H1 (cell line): Measurements from ENCODE around the gene RUVBL2. TPM values are rescaled to one million over a fixed set of nuclear protein-coding genes. Genes with fewer than 3 reads are reported as not detected.

Experiments
- CTCF ChIA-PET: fragments of 300-600 bp; sonication (Branson Sonifier 250); formaldehyde crosslinking; loops from one replicate; lab custom pipeline; 2021; ENCODE audit not compliant: partially characterized antibody; lab: Charles Lee
- POLR2A ChIA-PET: fragments of 300-600 bp; sonication (Branson Sonifier 250); formaldehyde crosslinking; loops from one replicate; lab custom pipeline; 2021; ENCODE audit warnings: inconsistent platforms; ENCODE audit not compliant: partially characterized antibody; lab: Charles Lee
- DNase-seq, 2 experiments: peaks; one replicate each; pipeline versions ENCODE4 v3.0.0 to v3.0.0-alpha.2; 2010 to 2022; ENCODE audit warnings: low spot score in 2 of 2, low read depth in 1 of 2, mixed read lengths in 1 of 2
- FAIRE-seq: peaks from 2 replicates; lab custom pipeline; 2011; peaks lifted over from hg19 to GRCh38; lab: Jason Lieb, UNC
- H2AFZ ChIP-seq: 2 replicates; pipeline ENCODE4 v1.8.1; 2012; ENCODE audit warnings: low read length, inconsistent platforms
- H2AK5ac ChIP-seq: 2 replicates; pipeline ENCODE4 v1.6.1; 2013; ENCODE audit warnings: low read depth, low read length
- H2BK120ac ChIP-seq: replicated peaks from 2 replicates; pipeline ENCODE3; 2013; ENCODE audit warnings: low read depth, low read length, inconsistent platforms
- H2BK12ac ChIP-seq: 2 replicates; pipeline ENCODE4 v1.6.1; 2013; ENCODE audit warnings: low read depth, low read length
- H2BK15ac ChIP-seq: 2 replicates; pipeline ENCODE4 v1.6.1; 2013; ENCODE audit warnings: low read length
- H2BK20ac ChIP-seq: 2 replicates; pipeline ENCODE4 v1.6.1; 2013; ENCODE audit warnings: low read length
- H2BK5ac ChIP-seq: 2 replicates; pipeline ENCODE4 v1.6.1; 2013; ENCODE audit warnings: low read depth, low read length
- H3K14ac ChIP-seq: 2 replicates; pipeline ENCODE4 v1.6.1; 2013; ENCODE audit warnings: inconsistent platforms; ENCODE audit not compliant: insufficient read length
- H3K18ac ChIP-seq: 2 replicates; pipeline ENCODE4 v1.6.1; 2013; ENCODE audit warnings: low read length; ENCODE audit errors: extremely low read depth
- H3K23ac ChIP-seq: 2 replicates; pipeline ENCODE4 v1.6.1; 2013; ENCODE audit warnings: inconsistent platforms; ENCODE audit not compliant: insufficient read length
- H3K23me2 ChIP-seq: 2 replicates; pipeline ENCODE4 v1.6.1; 2013; ENCODE audit warnings: low read depth, low read length
- H3K27ac ChIP-seq: 2 replicates; pipeline ENCODE4 v1.6.1; 2011; ENCODE audit warnings: low read depth, low read length, inconsistent platforms
- H3K27me3 ChIP-seq, 4 experiments: replicated peaks in 1 of 4; 1 replicate in 1 of 4; 2 replicates in 3 of 4; pipeline versions ENCODE4 v1.6.1 to v1.8.1; 2011 to 2013; ENCODE audit warnings: low read length in 3 of 4, mild to moderate bottlenecking in 3 of 4, inconsistent platforms in 2 of 4, mixed read lengths in 2 of 4, moderate library complexity in 1 of 4; ENCODE audit not compliant: control insufficient read depth in 3 of 4, insufficient read depth in 3 of 4; ENCODE audit errors: extremely low read depth in 1 of 4
- H3K36me3 ChIP-seq, 4 experiments: 2 replicates each; pipeline versions ENCODE4 v1.6.1 to v1.8.1; 2011 to 2013; ENCODE audit warnings: mild to moderate bottlenecking in 4 of 4, low read length in 3 of 4, moderate library complexity in 2 of 4, control low read depth in 1 of 4, inconsistent platforms in 1 of 4; ENCODE audit not compliant: insufficient read depth in 4 of 4, control insufficient read depth in 2 of 4
- H3K4ac ChIP-seq: replicated peaks from 2 replicates; pipeline ENCODE3; 2013; ENCODE audit warnings: low read length, low read depth, mixed read lengths, inconsistent platforms; ENCODE audit not compliant: insufficient read length
- H3K4me1 ChIP-seq, 4 experiments: replicated peaks in 1 of 4; 1 replicate in 1 of 4; 2 replicates in 3 of 4; pipeline versions ENCODE4 v1.6.1 to v1.8.1; 2011 to 2013; ENCODE audit warnings: low read length in 3 of 4, inconsistent platforms in 2 of 4, mixed read lengths in 1 of 4; ENCODE audit not compliant: insufficient read depth in 4 of 4, control insufficient read depth in 3 of 4
- H3K4me2 ChIP-seq, 2 experiments: 2 replicates each; pipeline versions ENCODE4 v1.6.1 to v1.8.1; 2011 to 2013; ENCODE audit warnings: low read depth in 2 of 2, low read length in 2 of 2, control low read depth in 1 of 2, inconsistent platforms in 1 of 2, mild to moderate bottlenecking in 1 of 2; ENCODE audit not compliant: insufficient read depth in 1 of 2
- H3K4me3 ChIP-seq, 4 experiments: fragments of 200-600, 300-600 bp in 1 of 4; sonication (generic), shearing (Covaris generic), sonication (Bioruptor Twin) in 1 of 4; 2 replicates each; pipeline versions ENCODE4 v1.5.1 to v1.8.1; 2011 to 2016; ENCODE audit warnings: low read length in 4 of 4, low read depth in 3 of 4, control low read depth in 2 of 4, inconsistent platforms in 2 of 4, mild to moderate bottlenecking in 2 of 4, mixed read lengths in 1 of 4, moderate library complexity in 1 of 4; ENCODE audit not compliant: insufficient read depth in 2 of 4; ENCODE audit errors: extremely low read depth in 1 of 4
- H3K56ac ChIP-seq: replicated peaks from 2 replicates; pipeline ENCODE3; 2013; ENCODE audit warnings: low read depth, mild to moderate bottlenecking, mixed read lengths, low read length, inconsistent platforms; ENCODE audit not compliant: insufficient read length
- H3K79me1 ChIP-seq: 2 replicates; pipeline ENCODE4 v1.6.1; 2013; ENCODE audit warnings: low read depth, low read length, control low read depth
- H3K79me2 ChIP-seq, 2 experiments: 2 replicates each; pipeline versions ENCODE4 v1.6.1 to v1.8.1; 2012 to 2013; ENCODE audit warnings: low read length in 2 of 2, mild to moderate bottlenecking in 2 of 2, inconsistent platforms in 1 of 2; ENCODE audit not compliant: insufficient read depth in 2 of 2, control insufficient read depth in 1 of 2
- H3K9ac ChIP-seq, 4 experiments: replicated peaks in 1 of 4; 1 replicate in 1 of 4; 2 replicates in 3 of 4; pipeline versions ENCODE4 v1.6.1 to v1.8.1; 2011 to 2013; ENCODE audit warnings: low read depth in 3 of 4, low read length in 3 of 4, control low read depth in 2 of 4, mild to moderate bottlenecking in 2 of 4, moderate library complexity in 2 of 4, inconsistent platforms in 1 of 4; ENCODE audit errors: extremely low read depth in 1 of 4
- H3K9me3 ChIP-seq, 2 experiments: 2 replicates each; pipeline versions ENCODE4 v1.6.1 to v1.8.1; 2012 to 2013; ENCODE audit warnings: mild to moderate bottlenecking in 2 of 2, moderate library complexity in 2 of 2, control low read depth in 1 of 2, inconsistent platforms in 1 of 2, low read depth in 1 of 2, low read length in 1 of 2, mixed read lengths in 1 of 2; ENCODE audit not compliant: insufficient read depth in 2 of 2
- H4K20me1 ChIP-seq, 2 experiments: replicated peaks in 1 of 2; 2 replicates each; pipeline versions ENCODE3 to v1.8.1; 2011 to 2013; ENCODE audit warnings: inconsistent platforms in 2 of 2, low read length in 2 of 2, mild to moderate bottlenecking in 1 of 2; ENCODE audit not compliant: insufficient read depth in 2 of 2, control insufficient read depth in 1 of 2
- H4K5ac ChIP-seq: 2 replicates; pipeline ENCODE4 v1.6.1; 2013; ENCODE audit warnings: low read length, low read depth, mixed read lengths, inconsistent platforms; ENCODE audit not compliant: insufficient read length
- H4K8ac ChIP-seq: 2 replicates; pipeline ENCODE4 v1.8.0; 2013; ENCODE audit warnings: mild to moderate bottlenecking, moderate library complexity, low read length, inconsistent platforms; ENCODE audit not compliant: insufficient read depth; ENCODE audit errors: extremely low read depth
- H4K91ac ChIP-seq: replicated peaks from 2 replicates; pipeline ENCODE3; 2013; ENCODE audit warnings: low read length, mixed read lengths, inconsistent platforms; ENCODE audit not compliant: insufficient read length
- CBX5 ChIP-seq: fragments of 300-800, 300-1000 bp; sonication (generic); IDR thresholded peaks from 2 replicates; pipeline ENCODE4 v1.7.1; 2016; ENCODE audit warnings: antibody characterized with exemption, low read length, low read depth
- WGBS, 2 experiments: shearing (Covaris generic) in 1 of 2; methylation state at CpG; one replicate each; pipeline versions ENCODE4 v1.1.6 to v1.1.7; 2013 to 2015; ENCODE audit warnings: low lambda C conversion rate in 2 of 2, mixed read lengths in 2 of 2, inconsistent platforms in 1 of 2, low coverage in 1 of 2, missing lambda C conversion rate in 1 of 2; ENCODE audit not compliant: insufficient replicate concordance in 2 of 2, insufficient coverage in 1 of 2, insufficient read length in 1 of 2; ENCODE audit errors: extremely low coverage in 1 of 2, missing lambda C conversion rate in 1 of 2; 5-methylcytosine and 5-hydroxymethylcytosine counted together
- polyA plus RNA-seq, 7 experiments: library from polyadenylated mRNA; depleted of rRNA in 3 of 7; stranded (reverse) in 5 of 7; unstranded in 2 of 7; fragments of >200 nt in 5 of 7; fragments of 200-250 nt in 2 of 7; gene quantifications; 1 replicate in 5 of 7; 2 replicates in 1 of 7; 4 replicates in 1 of 7; pipeline versions ENCODE4 v1.2.1 to v1.2.3, GENCODE V29; 2011 to 2013; ENCODE audit warnings: missing spikeins in 2 of 7, mixed read lengths in 2 of 7
- total RNA-seq: library from RNA; stranded (reverse); fragmentation: NEBNext Ultra II Directional; extraction: Animal tissue kit (Norgen Biotek cat#: 25700); gene quantifications from 2 replicates; pipeline ENCODE4 v1.2.1, GENCODE V29; 2021

The RUVBL2 gene
- total and polyA plus RNA-seq, 2 of the 8 experiments (the other 6 are each of a cell fraction or from before 2014, with no cell fraction given): 152 to 247 TPM

- no peak overlapping the region for H3K9ac ChIP-seq
- POLR2A ChIA-PET: interaction anchor here (1.2 kb wide), 1 partner anchor 46 kb away, joined by 3 read pairs; no protein-coding TSS in a partner anchor
- DNase-seq: no peak
- TF ChIP-seq CBX5: no peak
Observed at GRCh38 chr19:49064029-49064629, 70.4 kb downstream of the RUVBL2 start.

More at GRCh38 chr19:49064029-49064629, 70.4 kb downstream of the RUVBL2 start:
- Histone ChIP-seq H3K9me3 (no peaks in the 10 kb centered on the region), H3K23me2 (peaks cover 8% of the 10 kb centered on the region), H3K18ac (peak overlapping the region; percentile 32; the same call in 1 of the 2 replicates), H2BK20ac (no peak overlapping the region), H2BK15ac (no peak overlapping the region), H4K20me1 (peaks cover 0 to 2% of the 10 kb centered on the region in 2 experiments), H3K79me1 (no peaks in the 10 kb centered on the region), H3K36me3 (no peaks in the 10 kb centered on the region), H4K91ac (peak overlapping the region; percentile 59), H2BK120ac (no peak overlapping the region), H3K4me2 (peak overlapping the region; percentile 88 to 90), H2AK5ac (no peak overlapping the region), H2AFZ (no peak overlapping the region), H2BK5ac (no peak overlapping the region), H3K27ac (no peak overlapping the region), H3K56ac (no peak overlapping the region), H4K8ac (no peak overlapping the region; the same call in none of the 2 replicates), H3K4me1 (peaks cover 0 to 22% (median 17%) of the 10 kb centered on the region in 4 experiments; a peak in 6 of 7 replicates), H3K14ac (no peak overlapping the region), H3K23ac (no peak overlapping the region), H3K79me2 (no peaks in the 10 kb centered on the region), H3K4me3 (peak overlapping the region in 3 of 4 experiments; percentile 14 to 61 (median 28); a peak in 4 of 8 replicates), H3K27me3 (peaks cover 0 to 39% (median 33%) of the 10 kb centered on the region in 4 experiments; a peak in 6 of 7 replicates), H3K4ac (no peak overlapping the region), H2BK12ac (0 out of 2 replicates have a peak overlapping the region, but pooled peaks have one; percentile 50), H4K5ac (no peak overlapping the region)
- CTCF ChIA-PET: interaction anchor here (0.6 kb wide), 1 partner anchor 55 kb away, joined by 4 read pairs; no protein-coding TSS in a partner anchor
- 72% methylated on average over 10 of the region's 10 CpGs; no CpG with 5 or more reads in 1 of the 2 experiments for WGBS, 2 experiments
- FAIRE-seq: no peak
